Tibial nerve (tissue), 4 donors: ENCODE measurements around the gene STAC3.

Source experiments
- CTCF ChIP-seq, 5 experiments: fragments of 200-600 bp in 3 of 5; fragments of 450-650 bp in 2 of 5; sonication (generic) in 3 of 5; IDR thresholded peaks; one replicate each; pipeline ENCODE4 v1.5.1; 2016 to 2019; ENCODE audit warnings: antibody characterized with exemption in 5 of 5, mild to moderate bottlenecking in 3 of 5, moderate library complexity in 2 of 5
- EP300 ChIP-seq, 2 donors: sonication (generic); formaldehyde crosslinking; IDR thresholded peaks; one replicate each; pipeline ENCODE4 v1.6.1; 2017; ENCODE audit warnings: antibody characterized with exemption in 2 of 2, mild to moderate bottlenecking in 1 of 2
- POLR2A ChIP-seq, 2 donors: fragments of 450-650 bp; IDR thresholded peaks; one replicate each; pipeline ENCODE4 v1.6.1; 2017; ENCODE audit warnings: antibody characterized with exemption in 2 of 2, mild to moderate bottlenecking in 2 of 2, moderate library complexity in 2 of 2

- TF ChIP-seq CTCF (IDR thresholded peaks at IDR 0.05) (peak; percentile 88 to 97 (median 93)), EP300 (IDR thresholded peaks at IDR 0.05) (peak in 1 of 2 donors; percentile 35), POLR2A (IDR thresholded peaks at IDR 0.05) (no peak)
Observed at GRCh38 chr12:57213058-57213715, 37.8 kb downstream of the STAC3 start.
